ENCODE results near the gene PAK6.
A peak's percentile ranks its signal among the peaks of the same experiment; 100 is the strongest.

Gene PAK6

GRCh38 chr15:40245666-40246450 lies 7.0 kb downstream of the PAK6 start:
- no peak for TF ChIP-seq GATA1 (IDR thresholded peaks at IDR 0.05; ENCODE audit: low read depth, low read length)
- TF ChIP-seq POLR2A (IDR thresholded peaks at IDR 0.05; ENCODE audit: low read length): no peak
- DNase-seq: no peak

- TF ChIP-seq GATA1 (IDR thresholded peaks at IDR 0.05; ENCODE audit: low read depth, low read length) (no peak), POLR2A (IDR thresholded peaks at IDR 0.05; ENCODE audit: low read length) (no peak)
- DNase-seq: no peak
Observed at GRCh38 chr15:40246496-40247280, 7.8 kb downstream of the PAK6 start.

DNA sequence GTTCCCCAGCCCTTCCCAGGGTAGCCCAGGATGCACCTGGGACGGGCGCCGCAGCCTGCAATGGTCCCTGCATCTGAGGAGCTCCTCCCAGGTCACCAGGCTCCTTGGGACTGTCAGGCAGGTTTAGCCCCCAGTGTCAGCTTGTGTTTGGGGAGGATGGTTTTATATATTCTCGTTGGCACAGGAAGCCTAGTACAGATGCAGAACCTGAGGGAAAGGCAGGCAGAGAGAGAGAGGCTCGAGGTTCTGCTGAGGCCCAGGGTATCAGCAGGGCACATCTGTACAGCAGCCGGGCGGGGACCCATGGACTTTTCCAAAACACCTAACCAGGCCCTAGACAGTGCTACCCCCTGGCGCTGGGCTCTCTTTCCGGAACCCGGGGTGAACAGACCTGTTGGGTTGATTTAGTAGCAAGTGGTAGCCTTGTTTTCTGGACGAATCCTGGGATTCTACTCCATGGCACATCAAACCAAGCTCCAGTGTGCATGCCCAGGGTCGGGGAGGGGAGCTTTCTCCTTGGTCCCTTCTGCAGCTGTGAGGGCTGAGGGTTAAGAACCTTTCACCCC lies 8.6 kb downstream of the PAK6 start:
- DNase-seq: peak; percentile 55 to 71
- no peak for TF ChIP-seq GATA1 (IDR thresholded peaks at IDR 0.05; ENCODE audit: low read depth, low read length)
- TF ChIP-seq POLR2A (IDR thresholded peaks at IDR 0.05; ENCODE audit: low read length): no peak

DNA sequence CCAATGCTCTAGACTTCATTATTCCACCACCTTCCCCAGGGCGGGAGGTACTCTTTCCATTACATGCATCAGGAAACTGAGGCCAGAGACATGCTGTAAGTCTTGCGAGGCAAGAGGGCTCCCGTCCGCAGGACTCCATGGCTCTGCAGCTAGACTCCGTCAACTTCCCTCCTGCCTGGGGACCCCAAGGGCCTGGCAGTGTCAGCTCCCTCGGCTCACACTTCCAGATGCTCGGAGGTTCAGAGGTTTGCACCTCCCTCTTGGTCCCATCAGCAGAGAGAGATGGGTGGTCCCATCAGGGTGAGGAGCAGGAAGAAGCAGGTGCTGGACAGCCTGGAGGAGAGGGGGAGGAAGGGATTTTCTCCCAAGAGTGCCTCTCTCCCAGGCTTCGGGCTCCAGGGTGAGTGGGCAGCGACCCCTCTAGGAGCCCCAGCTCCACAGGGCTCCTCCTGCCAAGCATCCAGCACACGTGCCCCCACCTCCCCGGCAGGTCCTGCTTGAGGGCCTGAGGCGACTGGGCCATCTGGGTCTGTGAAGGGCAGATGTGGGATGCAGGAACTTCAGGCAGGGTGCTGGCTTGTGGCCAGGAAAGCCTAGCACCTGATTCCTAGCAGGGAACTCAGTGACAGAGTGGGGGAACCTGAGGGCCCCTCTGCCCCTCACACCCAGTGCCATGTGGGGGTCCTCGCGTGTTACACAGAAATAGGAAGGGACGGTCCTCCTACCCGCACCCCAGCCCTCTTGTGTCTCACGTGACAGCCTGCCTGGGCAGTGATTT lies 9.3 kb downstream of the PAK6 start:
- no peak for DNase-seq
- TF ChIP-seq POLR2A (IDR thresholded peaks at IDR 0.05; ENCODE audit: low read length) (no peak), GATA1 (IDR thresholded peaks at IDR 0.05; ENCODE audit: low read depth, low read length) (no peak)

- DNase-seq: peak in 1 of 2 experiments; percentile 17
- TF ChIP-seq POLR2A (IDR thresholded peaks at IDR 0.05; ENCODE audit: low read length) (no peak), GATA1 (IDR thresholded peaks at IDR 0.05; ENCODE audit: low read depth, low read length) (no peak)
Observed at GRCh38 chr15:40249477-40250303, 10.8 kb downstream of the PAK6 start.

DNA sequence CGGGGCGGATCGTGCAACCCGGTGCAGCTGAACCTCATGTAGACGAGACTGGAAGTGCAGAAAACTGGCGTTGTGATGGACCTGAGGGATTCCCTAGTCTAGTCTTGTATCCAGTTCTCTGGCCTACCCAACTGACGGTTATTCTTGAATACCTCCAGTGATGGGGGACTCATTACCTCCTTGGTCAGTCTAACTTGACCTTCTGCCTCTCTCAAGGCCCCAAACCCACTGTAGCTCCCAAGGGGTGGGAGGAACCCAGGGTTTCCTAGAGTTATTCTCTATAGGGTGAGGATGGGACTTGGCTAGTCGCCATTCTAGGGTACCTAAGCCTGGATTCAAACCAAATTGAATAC lies 11.4 kb downstream of the PAK6 start:
- TF ChIP-seq GATA1 (IDR thresholded peaks at IDR 0.05; ENCODE audit: low read depth, low read length): no peak
- no peak for TF ChIP-seq POLR2A (IDR thresholded peaks at IDR 0.05; ENCODE audit: low read length)
- no peak for DNase-seq

DNA sequence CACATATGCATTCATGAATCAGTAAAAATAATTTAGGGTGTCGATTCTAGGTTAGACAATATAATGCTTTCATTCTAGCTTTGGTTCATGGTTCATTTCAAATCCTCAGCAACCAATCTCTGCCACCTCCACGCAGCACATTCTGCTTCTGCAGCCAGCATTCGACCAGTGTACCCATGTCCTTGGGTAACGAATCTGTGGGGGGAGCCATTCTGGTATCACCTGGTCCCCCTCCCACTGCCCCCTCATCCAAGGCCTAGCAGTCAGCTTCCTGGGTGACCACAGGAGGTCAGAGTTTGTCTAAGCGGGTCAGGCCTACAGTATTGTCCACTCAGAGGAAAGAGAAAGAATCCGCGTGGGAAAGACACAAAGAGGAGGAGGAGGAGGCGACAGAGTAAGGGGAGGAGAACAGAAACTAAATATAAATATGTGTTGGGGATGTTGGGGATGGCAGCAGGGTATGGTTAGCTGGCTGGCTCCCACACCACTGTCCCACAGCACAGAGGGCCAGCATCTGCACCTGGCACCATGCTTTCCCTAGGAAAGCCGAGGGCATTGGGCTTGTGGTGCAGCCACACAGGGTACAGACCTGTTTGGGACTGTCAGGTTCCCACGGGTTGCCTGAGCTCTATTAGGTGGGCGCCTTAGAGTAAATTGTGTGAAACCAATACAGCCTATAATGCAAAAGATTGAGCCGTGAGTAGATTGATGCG lies 12.1 kb downstream of the PAK6 start:
- DNase-seq: no peak
- TF ChIP-seq POLR2A (IDR thresholded peaks at IDR 0.05; ENCODE audit: low read length) (no peak), GATA1 (IDR thresholded peaks at IDR 0.05; ENCODE audit: low read depth, low read length) (no peak)

GRCh38 chr15:40251486-40252140 lies 12.8 kb downstream of the PAK6 start:
- DNase-seq: no peak
- TF ChIP-seq POLR2A (IDR thresholded peaks at IDR 0.05; ENCODE audit: low read length) (no peak), GATA1 (IDR thresholded peaks at IDR 0.05; ENCODE audit: low read depth, low read length) (no peak)

- no peak for DNase-seq
- TF ChIP-seq POLR2A (IDR thresholded peaks at IDR 0.05; ENCODE audit: low read length) (no peak), GATA1 (IDR thresholded peaks at IDR 0.05; ENCODE audit: low read depth, low read length) (no peak)
Observed at GRCh38 chr15:40252141-40252437, 13.2 kb downstream of the PAK6 start.

DNA sequence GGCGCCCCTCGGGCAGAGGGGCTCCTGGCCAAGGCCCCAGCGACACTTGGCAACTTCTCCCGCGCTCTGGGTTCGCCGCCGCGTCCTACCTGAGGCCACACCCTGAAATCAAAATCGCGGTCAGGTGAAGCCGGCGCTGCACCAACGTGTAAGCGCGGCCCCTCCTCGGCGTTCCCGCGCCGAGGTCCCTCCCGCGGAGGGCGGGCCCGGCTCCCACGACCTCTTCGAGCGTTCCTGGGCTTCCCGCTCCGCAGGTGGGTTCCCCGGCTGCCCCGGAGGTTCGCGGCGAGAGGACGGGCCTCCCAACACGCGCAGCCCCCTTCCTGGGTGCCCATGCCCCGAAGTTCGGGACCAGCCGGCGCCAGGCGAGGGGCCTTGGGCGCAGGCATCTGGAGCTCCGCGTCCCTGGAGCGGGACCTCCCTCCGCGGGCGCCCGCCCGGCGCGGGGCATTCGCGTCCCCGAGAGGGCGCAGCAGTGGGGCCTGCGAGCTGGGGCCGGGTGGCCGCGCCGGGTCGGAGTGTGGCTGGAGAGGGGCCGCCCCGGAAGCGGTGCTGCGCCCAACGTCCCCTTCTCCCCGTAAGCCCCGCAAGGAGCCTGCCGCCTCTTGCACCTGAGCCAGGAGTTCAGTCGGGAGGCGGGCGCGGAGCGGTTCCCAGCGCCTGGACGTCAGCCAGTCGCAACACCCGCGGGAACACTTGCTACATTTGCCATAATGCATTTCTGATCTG lies 13.7 kb downstream of the PAK6 start:
- DNase-seq: no peak
- TF ChIP-seq POLR2A (IDR thresholded peaks at IDR 0.05; ENCODE audit: low read length): no peak
- TF ChIP-seq GATA1 (IDR thresholded peaks at IDR 0.05; ENCODE audit: low read depth, low read length): no peak

GRCh38 chr15:40253167-40253790 lies 14.4 kb downstream of the PAK6 start:
- no peak for DNase-seq
- TF ChIP-seq POLR2A (IDR thresholded peaks at IDR 0.05; ENCODE audit: low read length) (no peak), GATA1 (IDR thresholded peaks at IDR 0.05; ENCODE audit: low read depth, low read length) (no peak)

Data from erythroblast (primary cell).